ENCODE data around the gene POMP.

Gene POMP

GRCh38 chr13:28658796-28659620 lies at the start of gene POMP:
Gene POMP (plus strand): TSS chr13:28659130. CDS start chr13:28659185, 55 bp downstream.
- DNase-seq (ENCODE audit: low spot score) = peak; percentile 87

- no peak for DNase-seq (ENCODE audit: low spot score)
Observed at GRCh38 chr13:28609381-28609780, 49.5 kb upstream of the POMP start.

- DNase-seq (ENCODE audit: low spot score) = peak; percentile 26
Observed at GRCh38 chr13:28609926-28610325, 49.0 kb upstream of the POMP start.

GRCh38 chr13:28610996-28611395 lies 47.9 kb upstream of the POMP start:
- DNase-seq (ENCODE audit: low spot score) = no peak

- no peak for DNase-seq (ENCODE audit: low spot score)
Observed at GRCh38 chr13:28611654-28612131, 47.2 kb upstream of the POMP start.

- DNase-seq (ENCODE audit: low spot score) = no peak
Observed at GRCh38 chr13:28613562-28613961, 45.4 kb upstream of the POMP start.

- DNase-seq (ENCODE audit: low spot score) = no peak
Observed at GRCh38 chr13:28615916-28616446, 42.9 kb upstream of the POMP start.

- no peak for DNase-seq (ENCODE audit: low spot score)
Observed at GRCh38 chr13:28618230-28618994, 40.5 kb upstream of the POMP start.

GRCh38 chr13:28620011-28620830 lies 38.7 kb upstream of the POMP start:
- DNase-seq (ENCODE audit: low spot score) = no peak

- no peak for DNase-seq (ENCODE audit: low spot score)
Observed at GRCh38 chr13:28621449-28621848, 37.5 kb upstream of the POMP start.

- DNase-seq (ENCODE audit: low spot score) = no peak
Observed at GRCh38 chr13:28622286-28622685, 36.6 kb upstream of the POMP start.

- no peak for DNase-seq (ENCODE audit: low spot score)
Observed at GRCh38 chr13:28623782-28624706, 34.9 kb upstream of the POMP start.

GRCh38 chr13:28624707-28625432 lies 34.1 kb upstream of the POMP start:
- no peak for DNase-seq (ENCODE audit: low spot score)

- DNase-seq (ENCODE audit: low spot score) = no peak
Observed at GRCh38 chr13:28626266-28626665, 32.7 kb upstream of the POMP start.

GRCh38 chr13:28628241-28628640 lies 30.7 kb upstream of the POMP start:
- no peak for DNase-seq (ENCODE audit: low spot score)

- DNase-seq (ENCODE audit: low spot score) = no peak
Observed at GRCh38 chr13:28630869-28631268, 28.1 kb upstream of the POMP start.

GRCh38 chr13:28631801-28632200 lies 27.1 kb upstream of the POMP start:
- no peak for DNase-seq (ENCODE audit: low spot score)

- DNase-seq (ENCODE audit: low spot score) = peak; percentile 21
Observed at GRCh38 chr13:28636069-28636468, 22.9 kb upstream of the POMP start.

GRCh38 chr13:28636677-28637317 lies 22.1 kb upstream of the POMP start:
- DNase-seq (ENCODE audit: low spot score) = peak; percentile 54
